Nephron (organoid): ENCODE measurements around the gene APMAP.

ENCODE experiments used
- H3K27ac Mint-ChIP-seq, 3 experiments: 2 replicates each; pipeline ENCODE4 v1.8.0; 2020; ENCODE audit warnings: mixed read lengths in 3 of 3, mild to moderate bottlenecking in 2 of 3, moderate library complexity in 1 of 3
- H3K27me3 Mint-ChIP-seq: 2 replicates; pipeline ENCODE4 v1.8.0; 2021; ENCODE audit warnings: low read depth, mild to moderate bottlenecking, moderate library complexity, mixed read lengths
- H3K36me3 Mint-ChIP-seq: 2 replicates; pipeline ENCODE4 v1.8.0; 2020; ENCODE audit warnings: low read depth, mixed read lengths
- H3K4me1 Mint-ChIP-seq: 2 replicates; pipeline ENCODE4 v1.8.0; 2020; ENCODE audit warnings: mixed read lengths
- H3K4me3 Mint-ChIP-seq, 3 experiments: 2 replicates each; pipeline ENCODE4 v1.8.0; 2020; ENCODE audit warnings: mild to moderate bottlenecking in 3 of 3, mixed read lengths in 3 of 3, moderate library complexity in 2 of 3
- H3K9me3 Mint-ChIP-seq: 2 replicates; pipeline ENCODE4 v1.8.0; 2020; ENCODE audit warnings: mixed read lengths
- TF ChIP-seq, protein P1 (sequence below), 3 experiments: fragments of 200-600 bp; sonication (generic); IDR thresholded peaks; one replicate each; pipeline ENCODE4 v1.5.0; 2021; ENCODE audit warnings: antibody characterized with exemption in 3 of 3; ENCODE audit not compliant: unreplicated experiment in 3 of 3

APMAP gene

DNA sequence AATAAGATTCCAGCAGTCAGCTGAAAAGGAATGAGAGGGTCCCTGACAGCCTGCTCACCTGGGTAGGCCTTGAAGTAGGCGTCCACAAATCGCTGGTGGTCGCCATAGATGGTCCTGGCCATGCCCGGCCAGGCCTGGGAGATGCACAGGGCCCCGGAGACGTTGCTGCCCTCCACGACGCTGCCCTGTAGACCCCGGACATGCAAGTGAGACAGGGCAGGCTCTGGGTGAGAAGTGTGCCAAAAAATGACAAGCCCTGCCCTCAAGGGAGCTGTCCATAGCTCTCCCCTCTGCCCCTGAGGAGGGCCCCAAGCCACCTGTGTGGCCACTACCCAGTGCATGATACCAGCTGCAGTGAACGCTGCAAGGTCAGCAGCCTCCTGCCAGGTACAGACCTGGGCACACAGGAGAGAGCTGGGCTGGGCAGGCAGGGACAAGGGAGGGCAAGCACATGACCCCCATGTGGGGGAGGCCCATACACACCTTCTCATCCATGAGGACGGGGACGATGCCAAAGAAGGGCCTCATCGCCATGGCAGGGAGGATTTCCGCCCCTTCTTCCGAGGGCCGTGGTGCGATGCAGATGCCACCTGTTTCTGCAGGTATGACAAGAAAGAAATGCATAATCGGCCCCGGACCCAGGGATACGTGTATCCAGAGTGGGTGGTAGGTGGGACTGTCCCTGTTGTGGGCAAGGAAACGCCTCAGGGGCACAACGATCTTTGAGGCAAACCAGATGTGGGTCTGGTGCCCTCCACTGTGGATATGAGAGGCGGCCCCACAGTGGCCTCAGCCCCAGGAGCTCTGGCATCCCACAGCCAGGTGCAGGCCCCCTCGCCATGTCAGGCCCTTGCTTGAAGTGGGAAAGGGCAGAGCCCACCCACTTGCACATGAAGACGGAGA is 21.2 kb upstream of the APMAP start:
- Mint-ChIP-seq H3K9me3 (no peaks in the 10 kb centered on the region), H3K4me1 (no peaks in the 10 kb centered on the region)
- TF ChIP-seq, protein P1, sequence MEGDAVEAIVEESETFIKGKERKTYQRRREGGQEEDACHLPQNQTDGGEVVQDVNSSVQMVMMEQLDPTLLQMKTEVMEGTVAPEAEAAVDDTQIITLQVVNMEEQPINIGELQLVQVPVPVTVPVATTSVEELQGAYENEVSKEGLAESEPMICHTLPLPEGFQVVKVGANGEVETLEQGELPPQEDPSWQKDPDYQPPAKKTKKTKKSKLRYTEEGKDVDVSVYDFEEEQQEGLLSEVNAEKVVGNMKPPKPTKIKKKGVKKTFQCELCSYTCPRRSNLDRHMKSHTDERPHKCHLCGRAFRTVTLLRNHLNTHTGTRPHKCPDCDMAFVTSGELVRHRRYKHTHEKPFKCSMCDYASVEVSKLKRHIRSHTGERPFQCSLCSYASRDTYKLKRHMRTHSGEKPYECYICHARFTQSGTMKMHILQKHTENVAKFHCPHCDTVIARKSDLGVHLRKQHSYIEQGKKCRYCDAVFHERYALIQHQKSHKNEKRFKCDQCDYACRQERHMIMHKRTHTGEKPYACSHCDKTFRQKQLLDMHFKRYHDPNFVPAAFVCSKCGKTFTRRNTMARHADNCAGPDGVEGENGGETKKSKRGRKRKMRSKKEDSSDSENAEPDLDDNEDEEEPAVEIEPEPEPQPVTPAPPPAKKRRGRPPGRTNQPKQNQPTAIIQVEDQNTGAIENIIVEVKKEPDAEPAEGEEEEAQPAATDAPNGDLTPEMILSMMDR (IDR thresholded peaks at IDR 0.05; ENCODE audit: unreplicated experiment in 3 of 3), result no peak

DNA sequence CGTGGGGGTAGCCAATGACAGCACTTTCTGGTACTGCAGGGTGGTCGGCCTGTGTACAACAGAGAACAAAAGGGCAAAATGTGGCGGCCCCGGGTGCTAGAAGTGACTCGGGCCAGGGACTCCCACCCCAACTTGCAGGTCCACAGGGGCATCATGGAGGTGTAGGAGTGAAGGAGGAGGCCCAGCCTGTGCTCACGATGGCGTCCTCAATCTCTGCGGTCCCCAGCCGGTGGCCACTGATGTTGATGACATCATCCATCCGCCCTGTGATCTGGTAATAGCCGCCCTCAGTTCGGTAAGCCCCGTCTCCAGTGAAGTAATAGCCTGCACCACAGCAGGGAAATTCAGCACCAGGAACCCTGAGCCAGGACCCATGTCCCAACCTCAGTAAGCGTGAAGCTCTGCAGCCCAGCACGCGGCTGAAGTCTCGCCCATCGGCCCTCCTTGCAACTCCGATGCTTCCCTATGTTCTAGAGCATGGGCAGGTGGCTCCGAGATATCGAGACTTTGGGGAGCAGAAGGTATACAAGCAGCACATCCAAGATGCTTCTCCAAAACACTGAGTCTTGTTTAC is 20.2 kb upstream of the APMAP start:
- H3K4me3 Mint-ChIP-seq, result no peak overlapping the region
- H3K36me3 Mint-ChIP-seq, result no peaks in the 10 kb centered on the region
- no peak overlapping the region for H3K27ac Mint-ChIP-seq
- peaks cover 1% of the 10 kb centered on the region for H3K27me3 Mint-ChIP-seq
- TF ChIP-seq, protein P1 (IDR thresholded peaks at IDR 0.05; ENCODE audit: unreplicated experiment in 3 of 3), result no peak
- H3K9me3 Mint-ChIP-seq, result no peaks in the 10 kb centered on the region
- H3K4me1 Mint-ChIP-seq, result no peaks in the 10 kb centered on the region

More for the DNA sequence above, 21.2 kb upstream of the APMAP start:
- no peak overlapping the region for H3K4me3 Mint-ChIP-seq
- H3K27ac Mint-ChIP-seq, result no peak overlapping the region
- H3K27me3 Mint-ChIP-seq, result peaks cover 9% of the 10 kb centered on the region
- no peaks in the 10 kb centered on the region for H3K36me3 Mint-ChIP-seq

DNA sequence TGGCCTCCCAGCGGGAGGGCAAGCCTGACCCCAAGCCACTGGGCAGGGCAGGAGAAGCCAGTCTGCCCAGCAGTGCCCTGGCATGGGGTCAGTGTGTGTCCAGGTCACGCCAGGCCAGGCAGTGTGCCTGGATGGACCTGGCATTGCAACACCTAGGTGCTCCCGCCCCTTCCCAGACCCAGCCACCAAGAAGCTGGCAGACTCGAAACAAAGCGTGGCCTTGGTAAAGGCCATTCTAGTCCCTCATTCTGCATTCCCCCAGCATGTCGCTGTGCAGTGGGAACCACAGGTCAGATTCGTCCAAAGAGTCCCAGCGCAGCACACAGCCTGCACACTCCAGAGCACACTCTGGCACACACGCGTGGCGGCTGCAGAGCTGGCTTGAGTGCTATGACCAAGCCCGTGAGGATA is 19.3 kb upstream of the APMAP start:
- TF ChIP-seq, protein P1 (IDR thresholded peaks at IDR 0.05; ENCODE audit: unreplicated experiment in 3 of 3), result no peak
- no peaks in the 10 kb centered on the region for H3K4me1 Mint-ChIP-seq
- H3K9me3 Mint-ChIP-seq, result no peaks in the 10 kb centered on the region
- H3K4me3 Mint-ChIP-seq, result no peak overlapping the region
- H3K27ac Mint-ChIP-seq, result no peak overlapping the region
- H3K36me3 Mint-ChIP-seq, result no peaks in the 10 kb centered on the region
- H3K27me3 Mint-ChIP-seq, result no peaks in the 10 kb centered on the region

DNA sequence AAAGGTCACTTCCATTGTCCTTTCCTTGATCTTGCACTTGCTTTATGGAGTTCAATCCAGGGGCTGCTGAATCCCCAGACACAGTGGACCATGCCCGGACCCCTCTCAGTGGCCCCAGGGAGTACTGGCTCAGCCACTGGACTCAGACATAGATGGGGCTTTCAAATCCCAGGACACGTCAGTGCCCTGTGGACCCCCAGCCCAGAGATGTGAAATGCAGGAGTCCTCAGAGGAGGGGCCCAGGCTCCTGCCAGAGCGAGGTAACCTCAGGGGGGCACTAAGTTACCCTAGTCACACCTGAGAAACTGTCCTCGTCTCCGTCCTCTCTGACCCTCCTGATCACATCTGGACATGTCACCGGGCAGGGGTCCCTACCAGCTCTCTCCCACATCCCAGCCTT is 18.7 kb upstream of the APMAP start:
- no peaks in the 10 kb centered on the region for H3K4me1 Mint-ChIP-seq
- no peaks in the 10 kb centered on the region for H3K9me3 Mint-ChIP-seq
- no peak overlapping the region for H3K4me3 Mint-ChIP-seq
- no peaks in the 10 kb centered on the region for H3K36me3 Mint-ChIP-seq
- TF ChIP-seq, protein P1 (IDR thresholded peaks at IDR 0.05; ENCODE audit: unreplicated experiment in 3 of 3), result no peak
- H3K27ac Mint-ChIP-seq, result no peak overlapping the region
- no peaks in the 10 kb centered on the region for H3K27me3 Mint-ChIP-seq

DNA sequence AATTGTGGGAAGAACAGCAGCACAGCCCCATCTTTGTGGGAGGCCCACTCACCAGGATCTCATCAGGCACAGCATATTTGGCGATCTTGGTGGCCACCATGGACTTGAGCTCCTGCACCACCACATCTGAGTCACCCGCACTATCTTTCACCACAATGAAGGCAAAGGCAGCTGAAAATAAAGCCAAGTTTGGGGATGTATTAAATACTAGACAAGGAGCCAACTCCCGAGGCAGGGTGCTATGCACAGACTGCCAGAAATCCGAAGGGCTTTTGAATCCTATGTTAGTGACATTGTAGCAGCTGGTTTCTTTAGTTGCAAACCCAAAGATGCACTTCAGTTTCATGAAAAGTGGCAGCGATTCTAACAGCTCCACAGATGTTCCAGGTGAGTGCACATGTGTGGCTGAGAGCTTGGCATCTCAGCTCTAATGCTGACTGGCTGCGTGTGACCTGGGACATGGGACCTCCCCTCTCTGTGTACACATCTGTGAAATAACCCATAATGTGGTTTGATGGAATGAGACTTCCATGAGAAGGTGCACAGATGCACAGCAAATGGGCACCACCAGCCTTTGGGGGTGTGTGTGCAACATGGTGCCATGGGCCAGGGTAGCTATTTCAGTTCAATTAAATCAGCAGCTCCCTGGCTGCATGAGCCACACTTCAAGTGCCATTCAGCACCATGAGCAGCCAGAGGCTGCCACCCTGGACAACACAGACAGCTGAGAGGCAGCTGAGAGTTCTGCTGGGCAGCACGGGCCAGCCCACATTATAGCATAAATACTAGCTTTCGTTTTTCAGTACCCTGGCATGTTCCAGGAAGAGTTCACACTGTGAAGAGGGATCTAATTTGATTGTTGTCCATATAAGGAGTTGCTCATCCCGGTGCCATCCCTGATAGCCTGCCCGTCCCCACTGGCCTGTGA is 16.9 kb upstream of the APMAP start:
- H3K9me3 Mint-ChIP-seq, result no peaks in the 10 kb centered on the region
- H3K4me3 Mint-ChIP-seq, result no peak overlapping the region
- H3K36me3 Mint-ChIP-seq, result no peaks in the 10 kb centered on the region
- H3K27me3 Mint-ChIP-seq, result no peaks in the 10 kb centered on the region
- H3K27ac Mint-ChIP-seq, result no peak overlapping the region
- TF ChIP-seq, protein P1 (IDR thresholded peaks at IDR 0.05; ENCODE audit: unreplicated experiment in 3 of 3), result no peak
- H3K4me1 Mint-ChIP-seq, result no peaks in the 10 kb centered on the region
